Measurements from ENCODE around the gene REPS1. TPM values are rescaled to one million over a fixed set of nuclear protein-coding genes. Genes with fewer than 3 reads are reported as not detected.
A peak's percentile ranks its signal among the peaks of the same experiment; 100 is the strongest.

The REPS1 gene
- total RNA-seq, 2 donors from 2014 or later, result 92.0 to 92.9 TPM

- Mint-ChIP-seq H3K27me3 (ENCODE audit: low read depth) (no peaks in the 10 kb centered on the region), H3K4me3 (peak overlapping the region in 1 of 2 donors; percentile 18), H3K27ac (no peak overlapping the region), H3K36me3 (ENCODE audit: insufficient read depth in 2 of 2) (peaks cover 0 to 2% of the 10 kb centered on the region in 2 donors), H3K9me3 (no peaks in the 10 kb centered on the region), H3K4me1 (ENCODE audit: low read depth) (peaks cover 62% of the 10 kb centered on the region)
- DNase-seq (no peak), ATAC-seq (replicated peaks in 1 of 2) (no peak)
These were observed 14.4 kb downstream of the REPS1 start for GRCh38 chr6:138973466-138974153.

- no peaks in the 10 kb centered on the region for H3K27me3 Mint-ChIP-seq (ENCODE audit: low read depth)
- peak overlapping the region; percentile 12 for H3K27ac Mint-ChIP-seq
- peak overlapping the region in 1 of 2 donors; percentile 24 for H3K4me3 Mint-ChIP-seq
- peaks cover 62% of the 10 kb centered on the region for H3K4me1 Mint-ChIP-seq (ENCODE audit: low read depth)
- ATAC-seq (replicated peaks in 1 of 2) (no peak), DNase-seq (no peak)
- H3K36me3 Mint-ChIP-seq (ENCODE audit: insufficient read depth in 2 of 2), result peaks cover 0 to 2% of the 10 kb centered on the region in 2 donors
- H3K9me3 Mint-ChIP-seq, result no peaks in the 10 kb centered on the region
These were observed 15.8 kb downstream of the REPS1 start for GRCh38 chr6:138972226-138972665.

GRCh38 chr6:138971601-138972000 lies 16.5 kb downstream of the REPS1 start:
- Mint-ChIP-seq H3K4me3 (peak overlapping the region in 1 of 2 donors; percentile 24), H3K27me3 (ENCODE audit: low read depth) (no peaks in the 10 kb centered on the region), H3K4me1 (ENCODE audit: low read depth) (peaks cover 57% of the 10 kb centered on the region), H3K9me3 (no peaks in the 10 kb centered on the region), H3K36me3 (ENCODE audit: insufficient read depth in 2 of 2) (peaks cover 0 to 2% of the 10 kb centered on the region in 2 donors), H3K27ac (peak overlapping the region; percentile 79)
- DNase-seq (no peak), ATAC-seq (replicated peaks in 1 of 2) (no peak)

- DNase-seq (peak; percentile 26 to 38), ATAC-seq (replicated peaks in 1 of 2) (peak; percentile 98 to 99)
- peaks cover 0 to 2% of the 10 kb centered on the region in 2 donors for H3K36me3 Mint-ChIP-seq (ENCODE audit: insufficient read depth in 2 of 2)
- H3K4me3 Mint-ChIP-seq, result peak overlapping the region in 1 of 2 donors; percentile 38
- H3K4me1 Mint-ChIP-seq (ENCODE audit: low read depth), result peaks cover 57% of the 10 kb centered on the region
- peak overlapping the region; percentile 79 for H3K27ac Mint-ChIP-seq
- no peaks in the 10 kb centered on the region for H3K9me3 Mint-ChIP-seq
- H3K27me3 Mint-ChIP-seq (ENCODE audit: low read depth), result no peaks in the 10 kb centered on the region
These were observed 17.1 kb downstream of the REPS1 start for GRCh38 chr6:138970856-138971425.

GRCh38 chr6:138970159-138970558 lies 17.9 kb downstream of the REPS1 start:
- peaks cover 53% of the 10 kb centered on the region for H3K4me1 Mint-ChIP-seq (ENCODE audit: low read depth)
- peaks cover 0 to 2% of the 10 kb centered on the region in 2 donors for H3K36me3 Mint-ChIP-seq (ENCODE audit: insufficient read depth in 2 of 2)
- ATAC-seq (replicated peaks in 1 of 2) (no peak), DNase-seq (no peak)
- H3K27ac Mint-ChIP-seq, result no peak overlapping the region
- peak overlapping the region in 1 of 2 donors; percentile 5 for H3K4me3 Mint-ChIP-seq
- no peaks in the 10 kb centered on the region for H3K27me3 Mint-ChIP-seq (ENCODE audit: low read depth)
- H3K9me3 Mint-ChIP-seq, result no peaks in the 10 kb centered on the region

- Mint-ChIP-seq H3K27ac (peak overlapping the region; percentile 25), H3K4me3 (no peak overlapping the region), H3K9me3 (no peaks in the 10 kb centered on the region), H3K4me1 (ENCODE audit: low read depth) (peaks cover 36% of the 10 kb centered on the region), H3K36me3 (ENCODE audit: insufficient read depth in 2 of 2) (peaks cover 0 to 2% of the 10 kb centered on the region in 2 donors), H3K27me3 (ENCODE audit: low read depth) (no peaks in the 10 kb centered on the region)
- ATAC-seq (replicated peaks in 1 of 2), result no peak
- no peak for DNase-seq
These were observed 21.2 kb downstream of the REPS1 start for GRCh38 chr6:138966870-138967269.

GRCh38 chr6:138965971-138966370 lies 22.1 kb downstream of the REPS1 start:
- H3K27me3 Mint-ChIP-seq (ENCODE audit: low read depth), result no peaks in the 10 kb centered on the region
- DNase-seq, result no peak
- H3K4me1 Mint-ChIP-seq (ENCODE audit: low read depth), result peaks cover 27% of the 10 kb centered on the region
- ATAC-seq (replicated peaks in 1 of 2), result no peak
- no peak overlapping the region for H3K27ac Mint-ChIP-seq
- no peaks in the 10 kb centered on the region for H3K9me3 Mint-ChIP-seq
- H3K4me3 Mint-ChIP-seq, result no peak overlapping the region
- peaks cover 0 to 2% of the 10 kb centered on the region in 2 donors for H3K36me3 Mint-ChIP-seq (ENCODE audit: insufficient read depth in 2 of 2)

GRCh38 chr6:138965291-138965874 lies 22.7 kb downstream of the REPS1 start:
- Mint-ChIP-seq H3K27ac (no peak overlapping the region), H3K27me3 (ENCODE audit: low read depth) (no peaks in the 10 kb centered on the region), H3K36me3 (ENCODE audit: insufficient read depth in 2 of 2) (peaks cover 0 to 2% of the 10 kb centered on the region in 2 donors), H3K4me3 (no peak overlapping the region), H3K4me1 (ENCODE audit: low read depth) (peaks cover 21% of the 10 kb centered on the region), H3K9me3 (no peaks in the 10 kb centered on the region)
- DNase-seq (no peak), ATAC-seq (replicated peaks in 1 of 2) (no peak)

GRCh38 chr6:138964012-138964411 lies 24.0 kb downstream of the REPS1 start:
- H3K9me3 Mint-ChIP-seq, result no peaks in the 10 kb centered on the region
- no peaks in the 10 kb centered on the region for H3K36me3 Mint-ChIP-seq (ENCODE audit: insufficient read depth in 2 of 2)
- H3K27me3 Mint-ChIP-seq (ENCODE audit: low read depth), result no peaks in the 10 kb centered on the region
- H3K4me3 Mint-ChIP-seq, result no peak overlapping the region
- no peak for ATAC-seq (replicated peaks in 1 of 2)
- H3K4me1 Mint-ChIP-seq (ENCODE audit: low read depth), result peaks cover 16% of the 10 kb centered on the region
- DNase-seq, result no peak
- H3K27ac Mint-ChIP-seq, result no peak overlapping the region

GRCh38 chr6:138963531-138963930 lies 24.5 kb downstream of the REPS1 start:
- Mint-ChIP-seq H3K4me3 (no peak overlapping the region), H3K4me1 (ENCODE audit: low read depth) (peaks cover 16% of the 10 kb centered on the region), H3K9me3 (no peaks in the 10 kb centered on the region), H3K36me3 (ENCODE audit: insufficient read depth in 2 of 2) (no peaks in the 10 kb centered on the region), H3K27ac (no peak overlapping the region), H3K27me3 (ENCODE audit: low read depth) (no peaks in the 10 kb centered on the region)
- no peak for ATAC-seq (replicated peaks in 1 of 2)
- DNase-seq, result no peak

- Mint-ChIP-seq H3K36me3 (ENCODE audit: insufficient read depth in 2 of 2) (no peaks in the 10 kb centered on the region), H3K4me1 (ENCODE audit: low read depth) (peaks cover 20% of the 10 kb centered on the region), H3K9me3 (no peaks in the 10 kb centered on the region), H3K27me3 (ENCODE audit: low read depth) (no peaks in the 10 kb centered on the region), H3K27ac (no peak overlapping the region), H3K4me3 (no peak overlapping the region)
- no peak for DNase-seq
- ATAC-seq (replicated peaks in 1 of 2), result no peak
These were observed 24.9 kb downstream of the REPS1 start for GRCh38 chr6:138963119-138963518.

- H3K4me3 Mint-ChIP-seq, result no peak overlapping the region
- H3K27ac Mint-ChIP-seq, result no peak overlapping the region
- H3K27me3 Mint-ChIP-seq (ENCODE audit: low read depth), result no peaks in the 10 kb centered on the region
- peaks cover 0 to 2% of the 10 kb centered on the region in 2 donors for H3K36me3 Mint-ChIP-seq (ENCODE audit: insufficient read depth in 2 of 2)
- H3K9me3 Mint-ChIP-seq, result no peaks in the 10 kb centered on the region
- ATAC-seq (replicated peaks in 1 of 2), result no peak
- no peak for DNase-seq
- H3K4me1 Mint-ChIP-seq (ENCODE audit: low read depth), result peaks cover 39% of the 10 kb centered on the region
These were observed 28.5 kb downstream of the REPS1 start for GRCh38 chr6:138959521-138959920.

- Mint-ChIP-seq H3K27ac (no peak overlapping the region), H3K4me1 (ENCODE audit: low read depth) (peaks cover 46% of the 10 kb centered on the region)
These were observed 29.5 kb downstream of the REPS1 start for GRCh38 chr6:138958595-138958994.

More at GRCh38 chr6:138958595-138958994, 29.5 kb downstream of the REPS1 start:
- Mint-ChIP-seq H3K9me3 (no peaks in the 10 kb centered on the region), H3K27me3 (ENCODE audit: low read depth) (no peaks in the 10 kb centered on the region), H3K36me3 (ENCODE audit: insufficient read depth in 2 of 2) (peaks cover 2% of the 10 kb centered on the region in 2 donors), H3K4me3 (peak overlapping the region in 1 of 2 donors; percentile 49)
- ATAC-seq (replicated peaks in 1 of 2) (no peak), DNase-seq (no peak)
